ENCODE results near the gene ARID1B.

DNA sequence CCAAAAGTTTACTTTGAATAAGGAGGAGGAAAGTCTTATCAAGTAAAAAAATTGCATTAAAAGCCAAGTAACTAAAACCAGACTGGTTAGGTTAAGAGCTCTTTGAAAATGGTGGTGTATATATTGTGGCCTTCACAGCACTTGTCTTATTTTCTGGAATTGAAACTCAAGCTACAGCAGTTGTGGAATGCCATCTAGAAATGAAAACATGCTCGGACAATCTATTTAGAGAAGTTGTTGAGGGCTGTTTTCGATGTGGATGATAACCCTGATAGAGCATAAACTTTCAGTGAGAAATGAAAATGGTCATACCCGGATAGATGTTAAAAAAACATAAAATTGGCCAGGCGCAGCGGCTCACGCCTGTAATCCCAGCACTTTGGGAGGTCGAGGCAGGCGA is 47.0 kb downstream of the ARID1B start:
- TF ChIP-seq, protein P1, sequence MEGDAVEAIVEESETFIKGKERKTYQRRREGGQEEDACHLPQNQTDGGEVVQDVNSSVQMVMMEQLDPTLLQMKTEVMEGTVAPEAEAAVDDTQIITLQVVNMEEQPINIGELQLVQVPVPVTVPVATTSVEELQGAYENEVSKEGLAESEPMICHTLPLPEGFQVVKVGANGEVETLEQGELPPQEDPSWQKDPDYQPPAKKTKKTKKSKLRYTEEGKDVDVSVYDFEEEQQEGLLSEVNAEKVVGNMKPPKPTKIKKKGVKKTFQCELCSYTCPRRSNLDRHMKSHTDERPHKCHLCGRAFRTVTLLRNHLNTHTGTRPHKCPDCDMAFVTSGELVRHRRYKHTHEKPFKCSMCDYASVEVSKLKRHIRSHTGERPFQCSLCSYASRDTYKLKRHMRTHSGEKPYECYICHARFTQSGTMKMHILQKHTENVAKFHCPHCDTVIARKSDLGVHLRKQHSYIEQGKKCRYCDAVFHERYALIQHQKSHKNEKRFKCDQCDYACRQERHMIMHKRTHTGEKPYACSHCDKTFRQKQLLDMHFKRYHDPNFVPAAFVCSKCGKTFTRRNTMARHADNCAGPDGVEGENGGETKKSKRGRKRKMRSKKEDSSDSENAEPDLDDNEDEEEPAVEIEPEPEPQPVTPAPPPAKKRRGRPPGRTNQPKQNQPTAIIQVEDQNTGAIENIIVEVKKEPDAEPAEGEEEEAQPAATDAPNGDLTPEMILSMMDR (IDR thresholded peaks at IDR 0.05), result no peak
- no peak for TF ChIP-seq POLR2A (IDR thresholded peaks at IDR 0.05)
